IMR-90 (cell line): Measurements from ENCODE around the gene MB21D2. TPM values are rescaled to one million over a fixed set of nuclear protein-coding genes. Genes with fewer than 3 reads are reported as not detected.

Experiments
- ATAC-seq: fragments of 200-7000 bp; cut with Tn5 transposase; 2 replicates; pipeline ENCODE4 v1.9.1; 2020; ENCODE audit warnings: low read depth, mild to moderate bottlenecking, moderate library complexity
- BruUV-seq: library from RNA; stranded (reverse); fragments of 400-500 nt; replicated peaks from 2 replicates; lab custom pipeline; 2021; lab: Mats Ljungman, UMichigan
- CTCF ChIA-PET: fragments of 300-600 bp; formaldehyde crosslinking; extraction: SDS; loops from one replicate; lab custom pipeline; 2021; ENCODE audit warnings: antibody characterized with exemption; lab: Yijun Ruan, JAX
- POLR2A ChIA-PET: fragments of 300-600 bp; sonication (Branson Sonifier 250); formaldehyde crosslinking; loops from one replicate; lab custom pipeline; 2022; ENCODE audit warnings: antibody characterized with exemption; ENCODE audit not compliant: unreplicated experiment; lab: Charles Lee
- DNase-seq: peaks from one replicate; pipeline ENCODE4 v3.0.0; 2013
- H2AFZ ChIP-seq: replicated peaks from 2 replicates; pipeline ENCODE3; 2013; ENCODE audit warnings: low read length, mild to moderate bottlenecking; ENCODE audit not compliant: poor library complexity
- H2AK5ac ChIP-seq: 2 replicates; pipeline ENCODE4 v1.6.1; 2013; ENCODE audit warnings: low read depth, low read length, inconsistent platforms
- H2AK9ac ChIP-seq: replicated peaks from 2 replicates; pipeline ENCODE3; 2013; ENCODE audit warnings: mild to moderate bottlenecking, low read depth, low read length, moderate library complexity; ENCODE audit not compliant: poor library complexity
- H2BK120ac ChIP-seq: 2 replicates; pipeline ENCODE4 v1.6.1; 2013; ENCODE audit warnings: low read depth, low read length, inconsistent platforms
- H2BK15ac ChIP-seq: 3 replicates; pipeline ENCODE4 v1.6.1; 2013; ENCODE audit warnings: low read depth, low read length, inconsistent platforms
- H2BK20ac ChIP-seq: 2 replicates; pipeline ENCODE4 v1.6.1; 2013; ENCODE audit warnings: low read depth, mild to moderate bottlenecking, inconsistent platforms, low read length, moderate library complexity
- H2BK5ac ChIP-seq: 2 replicates; pipeline ENCODE4 v1.6.1; 2013; ENCODE audit warnings: mild to moderate bottlenecking, low read depth, low read length, inconsistent platforms; ENCODE audit not compliant: poor library complexity, severe bottlenecking
- H3K14ac ChIP-seq: replicated peaks from 2 replicates; pipeline ENCODE4 v1.6.1; 2013; ENCODE audit warnings: low read depth, low read length, inconsistent platforms
- H3K18ac ChIP-seq: 2 replicates; pipeline ENCODE4 v1.6.1; 2013; ENCODE audit warnings: low read depth, low read length, control low read depth
- H3K23ac ChIP-seq: 2 replicates; pipeline ENCODE4 v1.6.1; 2013; ENCODE audit warnings: low read depth, low read length, inconsistent platforms
- H3K27ac ChIP-seq: 2 replicates; pipeline ENCODE4 v1.5.1; 2013; ENCODE audit warnings: mild to moderate bottlenecking, control low read depth, low read length; ENCODE audit not compliant: insufficient read depth
- H3K27me3 ChIP-seq: 2 replicates; pipeline ENCODE4 v1.6.1; 2013; ENCODE audit warnings: low read length; ENCODE audit not compliant: control insufficient read depth, insufficient read depth
- H3K36me3 ChIP-seq: 2 replicates; pipeline ENCODE4 v1.6.1; 2013; ENCODE audit warnings: low read length, mixed read lengths; ENCODE audit not compliant: control insufficient read depth, insufficient read depth
- H3K4ac ChIP-seq: 2 replicates; pipeline ENCODE4 v1.6.1; 2013; ENCODE audit warnings: low read depth, low read length, inconsistent platforms
- H3K4me1 ChIP-seq: 2 replicates; pipeline ENCODE4 v1.6.1; 2013; ENCODE audit warnings: low read length, mixed read lengths; ENCODE audit not compliant: control insufficient read depth, insufficient read depth
- H3K4me2 ChIP-seq: 2 replicates; pipeline ENCODE4 v1.6.1; 2013; ENCODE audit warnings: low read depth, mild to moderate bottlenecking, control low read depth, low read length, moderate library complexity
- H3K4me3 ChIP-seq: 2 replicates; pipeline ENCODE4 v1.5.1; 2013; ENCODE audit warnings: low read depth, mild to moderate bottlenecking, control low read depth, low read length, moderate library complexity; ENCODE audit not compliant: insufficient read depth
- H3K56ac ChIP-seq: 2 replicates; pipeline ENCODE4 v1.6.1; 2013; ENCODE audit warnings: low read length, inconsistent platforms; ENCODE audit not compliant: insufficient read depth; ENCODE audit errors: extremely low read depth
- H3K79me1 ChIP-seq, 2 experiments: 2 replicates each; pipeline ENCODE4 v1.6.1; 2013; ENCODE audit warnings: low read length in 2 of 2, inconsistent platforms in 1 of 2, low read depth in 1 of 2
- H3K9ac ChIP-seq: 2 replicates; pipeline ENCODE4 v1.6.1; 2013; ENCODE audit warnings: low read depth, low read length, control low read depth
- H3K9me1 ChIP-seq: 2 replicates; pipeline ENCODE4 v1.6.1; 2013; ENCODE audit warnings: low read length, inconsistent platforms; ENCODE audit not compliant: insufficient read depth
- H3K9me3 ChIP-seq: 2 replicates; pipeline ENCODE4 v1.6.1; 2013; ENCODE audit warnings: low read length; ENCODE audit not compliant: control insufficient read depth, insufficient read depth
- H4K20me1 ChIP-seq: 2 replicates; pipeline ENCODE4 v1.6.1; 2013; ENCODE audit warnings: low read length, inconsistent platforms; ENCODE audit not compliant: insufficient read depth
- H4K5ac ChIP-seq: 2 replicates; pipeline ENCODE4 v1.6.1; 2013; ENCODE audit warnings: mild to moderate bottlenecking, low read depth, low read length, control low read depth
- H4K8ac ChIP-seq, 2 experiments: 2 replicates each; pipeline ENCODE4 v1.6.1; 2013; ENCODE audit warnings: low read depth in 2 of 2, low read length in 2 of 2, control low read depth in 1 of 2, inconsistent platforms in 1 of 2
- H4K91ac ChIP-seq: 2 replicates; pipeline ENCODE4 v1.6.1; 2013; ENCODE audit warnings: low read depth, low read length, inconsistent platforms; ENCODE audit not compliant: insufficient read depth
- BHLHE40 ChIP-seq: fragments of 150-350 bp; IDR thresholded peaks from 2 replicates; pipeline ENCODE4 v1.6.1; 2016; ENCODE audit warnings: mild to moderate bottlenecking, low read depth, low read length
- CEBPB ChIP-seq: IDR thresholded peaks from 2 replicates; pipeline ENCODE4 v1.6.1; 2012; ENCODE audit warnings: low read depth, low read length, improper control_type of control experiment
- CHD1 ChIP-seq: IDR thresholded peaks from 2 replicates; pipeline ENCODE4 v1.6.1; 2012; ENCODE audit warnings: low read depth, low read length, improper control_type of control experiment
- CTCF ChIP-seq: conservative IDR thresholded peaks from 2 replicates; pipeline ENCODE4 v1.5.1; 2012; ENCODE audit warnings: mild to moderate bottlenecking, low read depth, low read length, improper control_type of control experiment
- ELK1 ChIP-seq: fragments of 150-350 bp; IDR thresholded peaks from 2 replicates; pipeline ENCODE4 v1.6.1; 2016; ENCODE audit warnings: low read depth, mild to moderate bottlenecking, low read length, moderate library complexity, borderline replicate concordance
- FOS ChIP-seq: fragments of 150-350 bp; IDR thresholded peaks from 2 replicates; pipeline ENCODE4 v1.6.1; 2016; ENCODE audit warnings: low read depth, low read length
- MAFK ChIP-seq: IDR thresholded peaks from 2 replicates; pipeline ENCODE4 v1.6.1; 2012; ENCODE audit warnings: low read depth, low read length, improper control_type of control experiment
- MAZ ChIP-seq: IDR thresholded peaks from 2 replicates; pipeline ENCODE4 v1.6.1; 2012; ENCODE audit warnings: low read depth, mild to moderate bottlenecking, low read length, improper control_type of control experiment, moderate library complexity, borderline replicate concordance
- MXI1 ChIP-seq: IDR thresholded peaks from 2 replicates; pipeline ENCODE4 v1.6.1; 2012; ENCODE audit warnings: low read depth, mild to moderate bottlenecking, low read length, moderate library complexity, borderline replicate concordance
- NFE2L2 ChIP-seq: fragments of 150-350 bp; IDR thresholded peaks from 2 replicates; pipeline ENCODE4 v1.6.1; 2016; ENCODE audit warnings: low read depth, mild to moderate bottlenecking, low read length
- POLR2A ChIP-seq: IDR thresholded peaks from 2 replicates; pipeline ENCODE4 v1.6.1; 2012; ENCODE audit warnings: mild to moderate bottlenecking, low read depth, low read length
- RAD21 ChIP-seq: IDR thresholded peaks from 2 replicates; pipeline ENCODE4 v1.6.1; 2012; ENCODE audit warnings: low read length, improper control_type of control experiment
- RCOR1 ChIP-seq: IDR thresholded peaks from 2 replicates; pipeline ENCODE4 v1.6.1; 2012; ENCODE audit warnings: mild to moderate bottlenecking, low read length, improper control_type of control experiment; ENCODE audit not compliant: insufficient replicate concordance
- RFX5 ChIP-seq: IDR thresholded peaks from 2 replicates; pipeline ENCODE4 v1.8.0; 2012; ENCODE audit warnings: low read depth, mild to moderate bottlenecking, low read length, moderate library complexity
- SMC3 ChIP-seq: fragments of 150-350 bp; IDR thresholded peaks from 2 replicates; pipeline ENCODE4 v1.6.1; 2016; ENCODE audit warnings: low read depth, mild to moderate bottlenecking, antibody characterized with exemption, low read length, moderate library complexity
- USF2 ChIP-seq: fragments of 150-350 bp; IDR thresholded peaks from 2 replicates; pipeline ENCODE4 v1.6.1; 2017; ENCODE audit warnings: mild to moderate bottlenecking, antibody characterized with exemption, low read length, low read depth
- WGBS, 2 experiments: methylation state at CpG; one replicate each; pipeline versions ENCODE4 v1.1.5 to v1.1.7; 2013; ENCODE audit warnings: missing lambda C conversion rate in 2 of 2; ENCODE audit not compliant: insufficient read length in 1 of 2; ENCODE audit errors: extremely low coverage in 2 of 2; 5-methylcytosine and 5-hydroxymethylcytosine counted together
- dilution Hi-C: fragments of 300-500 bp; cut with HindIII; formaldehyde crosslinking; loops from one replicate; pipeline ENCODE4 v1.14.3; 2018; ENCODE audit warnings: low sequenced_read_pairs; ENCODE audit not compliant: unreplicated experiment
- in situ Hi-C: fragments of 300-500 bp; cut with MboI; formaldehyde crosslinking; loops from 3 replicates; pipeline ENCODE4 v1.14.3; 2019; ENCODE audit warnings: low sequenced_read_pairs, inconsistent platforms, mixed read lengths
- intact Hi-C: fragments of 100-400 bp; cut with micrococcal nuclease; formaldehyde crosslinking; loops from 2 replicates; pipeline ENCODE4 v1.10.0; 2022
- polyA plus RNA-seq, 3 experiments: library from polyadenylated mRNA; depleted of rRNA; stranded (reverse); fragments of >200 nt; gene quantifications; 2 replicates each; pipeline ENCODE4 v1.2.3, GENCODE V29; 2012; ENCODE audit warnings: low replicate concordance in 1 of 3
- total RNA-seq: library from RNA; depleted of rRNA; stranded (reverse); fragments of >200 nt; gene quantifications from 2 replicates; pipeline ENCODE4 v1.2.3, GENCODE V29; 2012

The MB21D2 gene
- total and polyA plus RNA-seq, 2 of the 4 experiments (the other 2 are of a cell fraction) = 13.6 to 44.8 TPM

GRCh38 chr3:192820161-192820560, 97.5 kb downstream of the MB21D2 start:
- H2AFZ ChIP-seq = no peak overlapping the region
- BruUV-seq = no TSS peak
- H2BK15ac ChIP-seq = no peak overlapping the region
- no peak overlapping the region for H3K56ac ChIP-seq
- no peak overlapping the region for H4K5ac ChIP-seq
- intact Hi-C loops (no loop called here), in situ Hi-C loops (no loop called here), dilution Hi-C loops (no loop called here)
- no peak for TF ChIP-seq CTCF
- TF ChIP-seq RCOR1 = no peak
- no peak for TF ChIP-seq SMC3
- TF ChIP-seq RFX5 = no peak
- TF ChIP-seq RAD21 = no peak
- TF ChIP-seq ELK1 = no peak
- TF ChIP-seq NFE2L2 = no peak
- TF ChIP-seq MAFK = no peak
- no peak for TF ChIP-seq CHD1
- no peak for TF ChIP-seq FOS
- no peak for TF ChIP-seq USF2
- no peak for TF ChIP-seq MAZ
- TF ChIP-seq BHLHE40 = no peak
- no peak for TF ChIP-seq CEBPB
- TF ChIP-seq MXI1 = no peak
- TF ChIP-seq POLR2A = no peak
- H3K9me3 ChIP-seq = no peaks in the 10 kb centered on the region
- CTCF ChIA-PET = interaction anchor here (0.6 kb wide), 1 partner anchor 752 kb away, joined by 3 read pairs; no protein-coding TSS in a partner anchor
- H4K8ac ChIP-seq = no peak overlapping the region
- H2AK9ac ChIP-seq = no peak overlapping the region
- H3K36me3 ChIP-seq = no peaks in the 10 kb centered on the region
- no peak overlapping the region for H3K27ac ChIP-seq
- peaks cover 20% of the 10 kb centered on the region for H3K4me1 ChIP-seq
- no peak overlapping the region for H3K18ac ChIP-seq
- H3K4me3 ChIP-seq = no peak overlapping the region
- no peak for DNase-seq
- WGBS, 2 experiments = 100% methylated on average over 2 of the region's 5 CpGs; no CpG with 5 or more reads in 1 of the 2 experiments
- H4K91ac ChIP-seq = no peak overlapping the region
- no peak overlapping the region for H3K4ac ChIP-seq
- H2BK20ac ChIP-seq = no peak overlapping the region
- no peaks in the 10 kb centered on the region; the same call in 1 of the 2 replicates for H4K20me1 ChIP-seq
- H2BK5ac ChIP-seq = no peak overlapping the region
- no peak overlapping the region for H3K9ac ChIP-seq
- H2BK120ac ChIP-seq = no peak overlapping the region
- peaks cover 33 to 63% of the 10 kb centered on the region in 2 experiments for H3K79me1 ChIP-seq
- no peak overlapping the region for H2AK5ac ChIP-seq
- H3K27me3 ChIP-seq = no peaks in the 10 kb centered on the region
- H3K9me1 ChIP-seq = peaks cover 5% of the 10 kb centered on the region; the same call in 1 of the 2 replicates
- no peak overlapping the region for H3K14ac ChIP-seq
- no peak overlapping the region for H3K23ac ChIP-seq
- no peak for ATAC-seq
- POLR2A ChIA-PET = no interaction called here
- no peak overlapping the region for H3K4me2 ChIP-seq
